Middle frontal gyrus (tissue), 1 donor: ENCODE data around the gene XPO5.
"Not testable (repeated sequence)": the region's sequence is repeated elsewhere in the genome, so short reads cannot be mapped to it uniquely, and the experiment has no call there.

ENCODE experiments used
- DNase-seq: peaks from one replicate; pipeline ENCODE4 v3.0.0-alpha.2; 2015; ENCODE audit warnings: low spot score; ENCODE audit errors: extremely low spot score

Gene XPO5

GRCh38 chr6:43575772-43576551, at the start of gene XPO5, which contains the start of gene POLH:
TSS of gene XPO5 (minus strand) at chr6:43576038. CDS start at chr6:43575864, 174 bp downstream.
TSS of gene POLH (plus strand) at chr6:43576185. CDS start at chr6:43582320, 6,135 bp downstream.
- peak; percentile 81 for DNase-seq

GRCh38 chr6:43625393-43625992, 49.7 kb upstream of the XPO5 start:
- no peak for DNase-seq

- DNase-seq = no peak
Measured at GRCh38 chr6:43624786-43625288, 49.0 kb upstream of the XPO5 start.

DNA sequence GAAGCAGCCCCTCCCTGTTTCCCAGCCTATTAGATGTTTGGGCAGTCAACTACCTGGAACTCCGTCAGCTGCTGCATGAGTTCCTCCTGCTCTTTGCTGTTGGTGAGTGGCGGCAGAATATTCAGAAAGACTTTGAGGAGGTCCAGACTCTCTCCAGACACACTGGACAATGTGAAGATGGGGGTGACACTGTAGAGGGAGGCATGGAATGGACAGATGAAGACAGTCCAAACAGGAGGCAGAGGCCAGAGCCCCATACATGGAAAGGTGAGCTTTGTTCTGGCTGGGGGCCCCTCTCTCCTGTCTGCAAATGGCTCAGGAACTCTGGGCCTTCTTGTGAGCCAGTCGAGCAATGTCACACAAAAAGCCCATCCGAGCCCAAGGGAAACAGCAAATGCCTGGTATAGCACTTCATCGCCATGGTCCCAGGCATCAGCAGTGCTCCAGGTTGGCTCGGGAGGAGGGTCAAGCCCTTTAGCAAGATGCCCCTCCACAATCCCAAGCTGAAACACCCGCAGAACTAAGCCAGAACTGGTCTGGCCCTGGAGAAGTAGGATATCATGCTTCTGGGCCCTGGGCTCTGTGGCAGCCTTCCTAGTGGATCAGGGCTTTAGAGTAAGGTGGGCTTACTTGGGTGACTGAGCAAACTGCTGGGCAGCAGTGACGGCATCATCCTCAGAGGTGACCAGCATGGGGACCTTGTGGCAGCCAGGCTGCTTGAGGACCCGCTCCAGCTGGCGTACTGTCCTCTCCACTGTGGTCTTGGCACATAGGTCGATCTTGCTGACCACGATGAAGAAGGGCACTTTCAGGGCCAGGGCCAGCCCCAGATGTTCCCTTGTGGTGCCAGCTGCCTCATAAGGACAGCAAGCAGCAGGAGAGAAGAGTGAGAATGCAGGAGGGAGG, 48.3 kb upstream of the XPO5 start:
- no peak for DNase-seq

DNA sequence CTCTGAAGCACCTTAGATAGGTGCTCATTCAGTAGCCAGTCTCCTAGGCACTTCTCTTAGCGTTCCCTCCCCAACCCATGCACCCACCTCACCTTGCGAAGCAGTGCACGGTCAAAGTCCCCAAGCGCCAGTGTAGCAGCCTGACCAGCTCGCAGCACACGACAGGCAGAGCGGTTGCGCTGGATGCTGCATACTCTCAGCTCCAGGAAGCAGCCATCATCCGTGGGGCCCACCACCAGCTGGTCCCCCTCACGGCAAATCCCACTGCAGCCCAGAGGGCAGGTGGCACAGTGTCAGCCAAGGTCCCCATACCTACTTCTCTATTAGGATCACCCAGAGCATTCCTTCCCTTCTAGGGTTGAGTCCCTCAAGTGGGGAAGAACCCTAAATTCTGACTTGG, 46.7 kb upstream of the XPO5 start:
- DNase-seq = no peak

GRCh38 chr6:43621836-43622180, 46.0 kb upstream of the XPO5 start:
- DNase-seq = no peak

DNA sequence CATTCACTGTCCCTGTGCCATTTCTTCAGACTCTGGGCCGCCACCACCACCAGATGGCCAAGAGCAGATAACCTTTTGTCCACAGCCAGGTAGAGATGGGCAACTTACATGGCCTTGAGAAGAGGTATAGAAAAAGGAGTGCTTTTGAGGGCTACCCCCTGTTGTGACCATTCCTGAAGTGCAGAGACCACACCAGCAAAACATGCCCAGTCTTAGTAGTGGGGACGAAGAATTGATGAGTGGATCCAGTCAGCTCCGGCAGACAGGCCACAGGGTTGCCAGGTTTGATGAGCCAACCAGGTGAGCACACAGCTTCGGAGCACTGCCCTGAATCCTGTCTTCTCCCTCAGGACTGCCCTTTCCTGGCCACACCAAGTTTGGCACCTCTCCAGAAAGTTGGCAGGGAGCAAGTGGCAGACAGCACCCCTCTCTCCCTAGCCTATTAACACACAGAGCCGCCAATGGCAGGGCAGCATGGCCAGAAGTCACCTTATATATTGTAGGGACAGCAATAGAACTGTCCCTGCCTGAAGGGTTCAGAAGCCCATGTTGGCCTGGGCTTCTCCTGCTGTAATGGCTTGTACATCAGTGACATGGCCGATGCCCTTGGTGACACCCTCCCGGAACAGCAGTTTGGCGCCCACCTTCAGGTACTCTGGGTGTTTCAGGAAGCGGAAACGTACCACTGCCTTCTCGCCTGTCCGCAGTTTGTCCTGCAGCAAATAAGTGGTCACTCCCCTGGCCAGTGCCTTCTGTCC, 45.4 kb upstream of the XPO5 start:
- DNase-seq = no peak

GRCh38 chr6:43616725-43617472, 41.1 kb upstream of the XPO5 start:
- no peak for DNase-seq

GRCh38 chr6:43614396-43614730, 38.5 kb upstream of the XPO5 start:
- DNase-seq = no peak

- DNase-seq = no peak
Measured at GRCh38 chr6:43613721-43614395, 38.0 kb upstream of the XPO5 start.

- DNase-seq = no peak
Measured at GRCh38 chr6:43610431-43610830, 34.6 kb upstream of the XPO5 start.

DNA sequence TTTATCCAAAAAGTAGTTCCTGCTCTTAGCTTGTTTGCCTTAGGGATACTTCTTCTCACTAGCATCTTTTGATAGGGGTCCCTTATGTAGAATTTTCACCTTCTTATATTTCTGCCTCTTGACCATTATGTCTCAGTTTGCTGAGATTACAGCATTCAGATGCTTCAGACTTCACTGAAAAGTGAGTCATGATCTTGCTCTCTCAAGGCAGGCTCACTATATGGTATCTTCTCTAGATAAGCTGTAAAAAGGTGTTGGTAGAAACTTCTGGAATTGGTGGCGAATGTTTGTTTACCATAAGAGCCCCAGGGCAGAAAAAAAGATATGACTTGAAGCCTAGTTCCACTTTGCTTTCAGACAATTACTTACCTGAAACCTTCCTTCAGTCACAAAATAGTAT, 33.6 kb upstream of the XPO5 start:
- DNase-seq = no peak

DNA sequence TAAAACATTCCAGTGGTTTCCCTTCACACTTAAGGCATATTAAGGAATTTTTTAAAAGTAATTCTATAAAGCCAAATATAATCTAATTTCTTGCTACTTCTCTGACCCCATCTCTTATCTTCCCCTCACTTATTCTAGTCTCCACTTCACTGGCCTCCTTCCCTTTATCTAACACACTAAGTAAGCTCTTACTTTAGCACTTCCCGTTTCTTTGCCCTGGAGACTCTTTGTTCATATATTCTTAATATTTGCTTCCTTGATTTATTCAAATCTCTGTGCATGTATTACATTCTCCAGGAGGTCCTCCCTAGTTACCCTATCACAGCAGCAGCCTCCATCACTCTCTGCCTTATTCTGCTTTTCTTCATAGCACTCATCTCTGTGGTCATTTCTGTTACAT, 33.0 kb upstream of the XPO5 start:
- no peak for DNase-seq

- DNase-seq = peak; percentile 58
Measured at GRCh38 chr6:43608310-43608763, 32.5 kb upstream of the XPO5 start.

GRCh38 chr6:43606019-43606418, 30.2 kb upstream of the XPO5 start:
- no peak for DNase-seq

DNA sequence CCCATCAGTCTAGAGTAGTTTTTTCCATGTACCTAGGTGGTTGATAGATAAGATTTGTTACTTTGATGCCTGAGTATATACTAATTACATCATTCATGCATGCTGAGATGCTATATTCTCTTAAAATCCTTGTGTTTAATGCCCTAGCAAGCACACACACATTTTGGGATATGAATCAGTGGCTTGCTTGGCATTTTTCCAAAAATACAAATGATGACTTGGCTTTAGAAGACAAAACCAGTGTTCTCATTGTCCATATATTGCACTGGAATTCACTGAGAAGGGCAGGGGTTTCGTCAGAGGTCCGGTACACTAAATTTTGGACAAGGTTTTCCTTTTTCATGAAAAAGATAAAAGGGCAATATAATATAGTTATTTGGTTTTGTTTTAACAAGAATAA, 28.3 kb upstream of the XPO5 start:
- DNase-seq = no peak

GRCh38 chr6:43600595-43600994, 24.8 kb upstream of the XPO5 start:
- DNase-seq = no peak

DNA sequence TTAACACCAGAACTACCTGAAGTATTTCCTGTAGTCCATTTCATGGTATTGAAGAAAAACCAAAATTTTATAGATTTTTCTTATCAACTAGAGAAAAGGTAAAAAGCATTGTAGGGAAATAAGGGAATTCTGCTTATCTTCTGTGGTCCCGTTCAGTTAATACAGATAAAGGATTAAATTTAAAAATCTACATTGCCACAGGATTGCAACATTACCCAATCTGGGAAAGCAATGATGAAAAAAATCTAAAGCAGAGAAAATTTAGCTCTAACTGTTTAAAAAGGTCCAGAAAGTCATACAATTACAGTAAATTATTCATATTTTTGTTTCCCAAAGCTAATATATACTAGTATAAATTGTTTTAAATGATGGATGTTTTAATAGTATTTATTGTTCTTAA, 18.1 kb upstream of the XPO5 start:
- no peak for DNase-seq

DNA sequence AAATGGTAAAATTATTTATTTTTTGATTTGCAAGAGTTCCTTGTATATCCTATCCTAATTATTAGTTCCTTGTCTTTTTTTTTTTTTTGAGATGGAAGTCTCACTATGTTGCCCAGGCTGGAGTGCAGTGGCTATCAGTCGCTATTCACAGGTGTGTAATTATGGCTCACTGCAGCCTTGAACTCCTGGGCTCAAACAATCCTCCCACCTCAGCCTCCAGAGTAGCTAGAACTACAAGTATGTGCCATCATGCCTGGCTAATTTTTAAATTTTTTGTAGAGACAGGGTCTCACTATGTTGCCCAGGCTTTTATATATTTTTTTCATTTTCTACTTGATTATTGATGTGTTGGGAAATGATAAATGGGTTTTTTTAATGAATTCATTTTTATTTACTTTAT, 13.7 kb upstream of the XPO5 start:
- not testable (repeated sequence) for DNase-seq

- no peak for DNase-seq
Measured at GRCh38 chr6:43588194-43588593, 12.4 kb upstream of the XPO5 start.
